GM12892 (cell line): Measurements from ENCODE around the gene SUSD5.

Experiments
- POLR2A ChIP-seq: IDR thresholded peaks from 2 replicates; pipeline ENCODE4 v1.6.1; 2011; ENCODE audit warnings: low read depth, low read length, control low read depth
- TAF1 ChIP-seq: IDR thresholded peaks from 2 replicates; pipeline ENCODE4 v1.6.1; 2011; ENCODE audit warnings: low read depth, mild to moderate bottlenecking, control low read depth, low read length, borderline replicate concordance

DNA sequence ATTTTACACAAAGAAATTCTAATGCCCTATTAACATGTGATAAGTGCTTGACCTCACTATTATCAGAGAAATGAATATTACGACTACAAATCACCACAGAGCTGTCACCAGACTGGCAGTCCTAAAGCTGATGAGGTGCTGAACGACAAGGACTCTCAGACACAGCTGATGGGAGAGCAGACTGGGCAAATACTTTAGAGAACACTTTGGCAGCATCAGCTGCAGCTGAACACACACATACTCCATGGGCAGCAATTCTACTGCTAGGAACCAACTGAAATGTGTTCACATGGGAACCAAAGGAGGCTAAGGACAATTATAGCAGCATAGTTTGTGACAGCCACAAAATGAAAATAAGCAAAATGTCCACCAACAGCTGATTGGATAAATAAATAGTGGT is 45.5 kb downstream of the SUSD5 start:
- TF ChIP-seq POLR2A (no peak), TAF1 (no peak)
